KOPT-K1 (cell line): ENCODE measurements around the gene MRPL3.

ENCODE experiments used
- H3K27ac ChIP-seq: fragments of 200-600 bp; sonication (generic); 2 replicates; pipeline ENCODE4 v1.5.1; 2016; ENCODE audit warnings: antibody characterized with exemption, mild to moderate bottlenecking, low read depth, low read length; ENCODE audit not compliant: poor library complexity, severe bottlenecking
- H3K36me3 ChIP-seq: fragments of 200-600 bp; sonication (generic); 2 replicates; pipeline ENCODE4 v1.5.1; 2017; ENCODE audit warnings: antibody characterized with exemption, mild to moderate bottlenecking, low read length, moderate library complexity; ENCODE audit not compliant: insufficient read depth
- H3K9me3 ChIP-seq: fragments of 200-600 bp; sonication (generic); 2 replicates; pipeline ENCODE4 v1.5.1; 2017; ENCODE audit warnings: antibody characterized with exemption, low read length, mild to moderate bottlenecking; ENCODE audit not compliant: insufficient read depth, poor library complexity, severe bottlenecking

The MRPL3 gene

DNA sequence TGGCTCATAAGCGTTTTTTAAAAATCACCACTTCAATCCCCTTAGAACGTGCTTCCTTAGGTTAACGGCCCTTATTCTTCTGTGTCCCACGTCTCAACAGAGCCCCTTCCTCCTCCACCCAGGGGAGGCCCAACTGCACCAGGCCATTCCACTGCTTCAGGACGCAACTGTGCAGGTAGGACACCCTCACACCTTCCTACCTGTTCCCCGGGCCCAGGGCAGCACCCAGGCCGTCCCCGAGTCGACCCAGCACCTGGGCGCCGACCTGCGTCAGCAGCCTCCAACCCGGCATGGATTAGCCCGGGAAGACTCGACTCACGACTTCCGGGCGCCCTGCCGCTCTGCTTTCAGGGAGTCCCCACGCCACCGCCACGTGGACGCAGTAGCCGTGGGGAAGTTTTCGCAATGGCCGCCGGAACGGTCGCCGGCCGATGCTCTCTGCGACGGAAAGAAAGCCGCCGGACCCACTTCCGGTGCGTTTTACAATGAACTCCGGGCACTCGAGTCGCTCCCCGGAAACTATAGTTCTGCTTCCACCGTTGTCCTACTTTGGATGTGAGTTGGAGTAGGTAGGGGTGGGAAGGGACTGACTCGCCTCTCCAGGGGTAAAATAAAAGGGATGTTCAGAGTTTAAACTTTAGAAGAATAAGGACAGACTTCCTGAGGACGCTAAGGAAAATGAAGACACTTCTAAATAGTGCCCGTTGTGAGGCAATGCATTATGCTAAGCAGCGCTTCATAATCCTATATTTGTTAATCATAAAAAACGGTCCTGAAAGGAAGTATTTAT is at the start of gene MRPL3:
TSS of gene MRPL3 (minus strand) at position 442 of the 790 bp plus-strand sequence. CDS start at position 292, 150 bp downstream.
- H3K27ac ChIP-seq: peak within 1 kb of the TSS; percentile 88
- H3K36me3 ChIP-seq: peaks cover 34% of the 10 kb centered on the region
- H3K9me3 ChIP-seq: no peaks in the 10 kb centered on the region

DNA sequence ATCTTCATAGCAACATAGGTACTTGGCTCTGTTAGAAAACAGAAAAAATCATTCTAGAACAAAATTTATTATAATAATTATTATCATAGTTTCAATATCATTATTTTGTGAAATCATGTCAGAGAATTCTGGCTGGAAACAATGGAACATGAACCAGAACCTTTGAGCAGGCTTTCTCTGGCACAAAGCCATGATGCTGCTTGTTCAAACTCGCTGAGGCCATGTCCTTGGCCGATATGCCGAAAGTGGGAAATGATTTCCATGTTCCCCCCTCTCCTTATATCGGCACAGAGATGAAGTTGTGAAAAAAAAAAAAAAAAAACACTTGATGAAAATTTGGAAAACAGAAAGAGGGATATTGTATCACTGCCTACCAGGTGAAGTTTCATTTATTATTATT is 49.0 kb upstream of the MRPL3 start:
- no peaks in the 10 kb centered on the region for H3K36me3 ChIP-seq
- H3K9me3 ChIP-seq: no peaks in the 10 kb centered on the region
- H3K27ac ChIP-seq: no peak overlapping the region

DNA sequence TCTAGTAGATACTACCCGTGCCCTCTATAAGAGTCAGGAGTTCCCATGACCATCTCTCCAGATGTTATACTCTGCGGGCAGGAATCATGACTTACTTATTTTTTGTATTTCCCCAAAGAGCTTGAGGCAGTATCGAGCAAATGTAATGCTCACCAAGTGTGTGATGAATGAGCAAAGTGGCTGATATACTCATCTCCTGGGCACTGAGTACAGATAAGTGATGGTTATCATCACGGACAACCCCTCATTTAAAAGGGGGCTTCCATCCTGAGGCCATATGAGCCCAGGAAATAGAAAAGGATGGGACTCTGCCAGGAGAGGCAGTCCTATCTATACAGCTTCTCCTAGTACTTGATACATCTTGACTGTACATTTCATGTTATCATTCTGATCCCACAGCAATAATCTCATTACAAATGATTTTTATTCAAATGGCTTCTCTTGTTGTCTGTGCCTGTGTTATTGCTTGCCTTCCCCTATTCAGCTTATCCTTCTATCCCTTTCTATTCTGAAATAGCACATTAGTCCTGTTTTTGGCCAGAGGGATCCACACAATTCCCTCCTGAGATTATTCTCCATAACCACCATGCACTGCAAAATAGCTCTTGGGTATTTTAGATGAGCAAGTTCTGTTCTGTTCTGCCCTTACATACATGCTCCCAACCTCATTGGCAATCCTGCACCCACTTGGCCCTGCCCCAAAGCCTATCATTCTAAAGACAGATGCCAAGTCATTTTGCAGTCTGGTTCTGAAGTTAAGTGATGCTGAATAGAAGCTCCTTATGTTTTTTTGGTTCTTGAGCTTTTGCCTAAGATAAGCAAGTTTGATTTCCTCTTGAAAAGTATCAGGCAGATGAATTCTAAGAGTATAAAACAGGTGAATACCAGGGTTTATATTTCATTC is 48.0 kb upstream of the MRPL3 start:
- no peak overlapping the region for H3K27ac ChIP-seq
- no peaks in the 10 kb centered on the region for H3K9me3 ChIP-seq

DNA sequence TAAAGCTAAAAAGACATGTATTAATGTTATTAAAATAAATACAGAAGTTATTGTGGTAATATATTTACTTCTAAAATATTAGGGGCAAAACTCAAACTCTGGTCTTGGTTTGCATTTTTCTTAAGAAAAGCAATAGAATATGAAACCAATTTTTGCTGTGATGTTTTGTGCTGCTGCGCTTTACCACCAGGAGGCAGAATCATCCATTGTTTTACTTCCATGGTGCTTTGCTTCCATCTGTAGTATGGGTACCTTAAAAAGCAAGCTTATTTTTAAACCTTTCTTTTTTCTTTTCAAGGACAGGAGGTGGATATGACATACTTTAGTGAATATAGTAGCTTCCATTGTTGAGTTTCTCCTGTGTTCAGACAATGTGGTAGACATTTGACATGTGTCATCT is 46.6 kb upstream of the MRPL3 start:
- Histone ChIP-seq H3K36me3 (no peaks in the 10 kb centered on the region), H3K9me3 (no peaks in the 10 kb centered on the region), H3K27ac (no peak overlapping the region)

More for the DNA sequence above, 48.0 kb upstream of the MRPL3 start:
- H3K36me3 ChIP-seq: no peaks in the 10 kb centered on the region

DNA sequence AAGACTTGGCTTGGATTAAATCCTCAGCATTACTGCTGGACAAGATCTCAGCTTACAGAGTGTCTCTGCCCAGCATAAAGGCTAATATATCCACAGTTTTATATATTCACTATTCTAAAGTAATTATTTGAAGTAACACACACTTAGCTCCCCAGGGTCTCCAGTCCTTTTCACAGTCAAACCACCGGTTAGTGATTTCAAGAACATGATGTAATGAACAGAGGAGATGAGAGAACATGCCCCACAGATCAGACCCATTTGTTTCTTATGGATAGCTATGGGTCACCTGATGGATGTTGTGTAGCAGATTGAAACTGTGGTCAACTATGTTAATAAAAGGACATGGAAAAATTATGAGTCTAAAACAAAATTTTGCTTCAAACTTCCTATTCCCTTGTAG is 44.8 kb upstream of the MRPL3 start:
- no peaks in the 10 kb centered on the region for H3K9me3 ChIP-seq
- H3K27ac ChIP-seq: no peak overlapping the region
- no peaks in the 10 kb centered on the region for H3K36me3 ChIP-seq

DNA sequence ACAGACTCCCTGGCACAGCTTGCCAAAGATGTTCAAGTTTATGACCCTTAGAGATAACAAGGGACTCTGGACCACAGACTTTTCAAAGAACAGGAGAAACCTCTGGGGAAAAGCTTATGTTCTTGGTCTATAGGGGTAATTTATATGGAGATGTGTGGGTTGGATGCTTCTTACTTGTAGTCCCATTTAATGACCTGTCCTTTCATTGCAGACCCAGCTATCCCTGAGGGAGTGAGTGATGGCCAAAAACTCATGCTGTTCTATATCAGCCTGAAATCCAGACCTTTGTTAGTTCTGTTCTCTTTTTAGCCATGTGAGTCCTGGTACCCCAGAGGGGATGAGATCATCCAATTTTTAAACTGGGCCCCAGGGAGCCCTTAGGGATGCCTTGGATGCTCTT is 43.7 kb upstream of the MRPL3 start:
- H3K36me3 ChIP-seq: no peaks in the 10 kb centered on the region
- H3K9me3 ChIP-seq: no peaks in the 10 kb centered on the region
- no peak overlapping the region for H3K27ac ChIP-seq

DNA sequence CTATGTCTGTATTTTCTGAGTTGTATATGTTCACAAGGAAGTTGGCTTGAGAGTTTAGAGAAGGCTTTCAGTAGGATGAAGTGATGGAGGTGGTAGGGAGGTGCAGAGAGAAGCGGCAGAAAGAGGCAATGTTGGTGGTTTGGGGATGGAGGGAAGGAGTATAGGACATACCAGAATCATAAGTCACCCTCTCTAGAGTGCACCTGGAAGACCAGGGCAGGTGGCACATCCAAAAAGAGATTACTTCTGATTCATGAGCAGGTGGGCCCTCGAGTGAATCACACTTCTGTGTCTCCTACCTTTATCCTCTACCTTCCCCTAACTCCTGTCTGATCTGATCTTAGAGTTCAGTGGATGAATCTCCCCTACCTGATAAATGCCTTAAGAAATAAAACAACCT is 41.8 kb upstream of the MRPL3 start:
- no peaks in the 10 kb centered on the region for H3K9me3 ChIP-seq
- no peak overlapping the region for H3K27ac ChIP-seq
- no peaks in the 10 kb centered on the region for H3K36me3 ChIP-seq

DNA sequence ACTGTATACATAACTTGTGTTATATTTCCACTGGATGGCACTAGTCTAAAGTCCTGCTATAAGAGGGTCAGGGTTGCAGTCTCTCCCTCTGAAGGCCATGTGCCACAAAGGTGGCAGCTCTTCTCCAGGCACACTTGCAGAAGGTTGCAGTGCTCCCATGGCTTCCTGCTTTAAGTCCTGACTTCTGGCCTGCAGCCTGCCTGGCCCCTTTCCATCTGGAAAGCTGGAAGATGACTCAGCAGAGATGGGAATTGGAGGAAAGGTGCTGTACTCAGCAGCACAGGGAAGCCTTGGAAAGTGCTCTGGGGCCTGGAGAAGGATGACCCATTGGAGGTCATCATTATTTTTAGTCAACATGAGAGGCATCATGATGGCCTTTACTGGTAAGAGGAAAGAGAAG is 40.9 kb upstream of the MRPL3 start:
- Histone ChIP-seq H3K36me3 (no peaks in the 10 kb centered on the region), H3K27ac (no peak overlapping the region), H3K9me3 (no peaks in the 10 kb centered on the region)

DNA sequence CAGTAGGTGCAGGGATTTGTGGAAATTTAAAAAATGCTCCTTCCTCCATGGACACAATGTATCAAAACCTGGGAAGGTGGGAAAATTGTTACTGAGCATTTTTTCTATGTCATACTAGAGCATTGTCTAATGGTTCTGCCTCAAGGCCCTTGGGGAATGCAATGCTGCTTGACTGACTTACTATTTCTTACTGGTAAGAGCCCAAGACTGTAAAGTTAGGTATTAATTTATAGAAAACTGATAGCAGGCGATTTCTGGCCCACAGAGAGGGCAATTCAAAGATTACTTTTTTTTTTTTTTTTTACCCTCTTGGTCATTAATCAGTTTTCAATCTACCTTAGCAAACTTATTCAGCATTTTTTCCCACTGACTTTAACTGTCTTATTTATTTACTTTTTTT is 38.5 kb upstream of the MRPL3 start:
- H3K9me3 ChIP-seq: no peaks in the 10 kb centered on the region
- no peak overlapping the region for H3K27ac ChIP-seq
- no peaks in the 10 kb centered on the region for H3K36me3 ChIP-seq

DNA sequence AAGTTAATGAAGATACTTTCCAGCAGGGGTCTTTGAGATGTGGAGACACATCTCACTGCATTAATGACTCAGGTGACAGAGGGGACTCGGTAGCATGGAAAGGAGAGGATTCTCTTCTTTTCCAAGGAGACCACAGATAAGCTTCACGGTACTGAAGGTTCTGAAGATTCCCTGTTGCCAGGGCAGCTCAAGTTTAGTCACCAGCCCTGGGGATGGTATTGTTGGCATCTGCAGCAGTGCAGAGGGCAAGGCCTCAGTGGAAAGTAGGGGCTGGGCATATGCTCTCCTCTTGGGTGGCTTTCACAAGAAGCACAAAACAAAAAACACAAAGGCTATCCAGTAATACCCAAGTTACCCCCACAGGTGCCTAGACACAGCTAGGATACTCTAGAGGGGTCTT is 38.0 kb upstream of the MRPL3 start:
- Histone ChIP-seq H3K36me3 (no peaks in the 10 kb centered on the region), H3K27ac (no peak overlapping the region), H3K9me3 (no peaks in the 10 kb centered on the region)

DNA sequence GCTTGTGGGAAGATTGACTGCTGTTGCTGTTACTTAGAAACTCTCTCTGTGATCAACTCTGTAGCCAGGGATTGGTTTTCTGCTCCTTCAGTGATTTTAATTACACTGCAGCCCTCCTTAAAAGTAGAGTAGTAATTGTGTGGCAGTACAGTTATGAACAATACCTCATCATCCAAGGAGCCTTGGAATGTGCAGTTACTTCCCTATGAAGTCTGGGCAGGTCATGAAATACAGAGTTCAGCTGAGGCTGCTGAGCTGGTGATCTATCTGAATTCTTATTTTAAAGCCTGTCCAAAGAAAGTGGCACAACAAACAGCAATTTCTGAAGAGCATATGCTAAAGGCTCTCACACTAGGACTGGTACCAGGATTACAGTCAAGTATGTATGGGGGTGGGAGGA is 37.4 kb upstream of the MRPL3 start:
- no peaks in the 10 kb centered on the region for H3K36me3 ChIP-seq
- H3K27ac ChIP-seq: no peak overlapping the region
- H3K9me3 ChIP-seq: no peaks in the 10 kb centered on the region

DNA sequence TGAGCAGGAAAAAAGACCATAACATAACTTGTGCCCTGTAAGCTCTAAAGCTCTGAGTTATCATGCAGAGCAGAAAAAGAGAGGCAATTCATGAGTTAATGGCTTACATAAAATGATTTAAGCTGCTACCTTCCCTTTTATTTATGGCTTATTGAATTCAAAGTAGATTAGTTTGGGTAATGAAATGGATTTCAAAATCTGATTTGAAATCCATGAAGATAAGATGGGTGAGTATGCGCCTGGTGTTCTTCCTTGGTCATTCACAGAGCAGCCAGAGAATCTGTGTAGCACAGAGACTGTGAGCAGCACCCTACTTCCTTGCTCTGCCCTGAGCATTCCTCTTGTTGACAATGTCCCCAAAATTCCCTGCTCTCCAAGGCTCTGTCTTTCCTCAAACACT is 36.2 kb upstream of the MRPL3 start:
- Histone ChIP-seq H3K27ac (no peak overlapping the region), H3K9me3 (no peaks in the 10 kb centered on the region), H3K36me3 (no peaks in the 10 kb centered on the region)

DNA sequence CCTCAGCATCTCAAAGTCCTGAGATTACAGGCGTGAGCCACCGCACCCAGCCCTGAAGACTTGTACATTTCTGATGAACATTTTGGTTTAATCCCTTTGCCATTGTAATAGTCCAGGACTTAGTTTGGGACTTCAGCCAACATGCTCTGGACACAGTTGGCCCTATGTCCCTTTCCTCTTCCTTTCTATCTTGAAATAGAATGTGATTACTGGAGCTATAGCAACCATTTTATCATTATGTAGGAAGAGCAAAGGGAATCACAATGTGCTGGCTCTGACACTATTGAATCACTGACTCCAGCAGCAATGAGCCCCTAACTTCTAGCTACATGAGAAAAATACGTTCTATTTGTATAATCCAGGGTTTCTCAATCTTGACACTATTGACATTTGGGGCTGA is 34.8 kb upstream of the MRPL3 start:
- H3K9me3 ChIP-seq: no peaks in the 10 kb centered on the region
- H3K27ac ChIP-seq: no peak overlapping the region
- no peaks in the 10 kb centered on the region for H3K36me3 ChIP-seq

DNA sequence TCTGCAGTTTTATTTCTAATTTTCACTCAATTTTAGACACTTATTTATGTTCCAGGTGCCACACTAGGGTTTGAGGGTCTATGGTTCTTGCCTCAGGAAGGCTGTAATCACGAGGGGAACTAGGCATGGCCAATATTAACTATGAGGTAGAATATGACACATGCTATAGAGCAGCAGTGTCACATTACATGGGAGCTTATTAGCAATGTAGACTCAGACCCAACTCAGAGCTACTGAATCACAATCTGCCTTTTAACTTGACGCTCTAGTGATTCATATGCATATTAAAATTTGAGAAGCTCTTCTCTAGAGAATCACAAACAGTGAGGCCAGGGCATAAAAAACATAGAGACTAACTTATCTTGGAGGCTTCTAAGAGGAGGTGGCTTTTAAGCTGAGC is 32.8 kb upstream of the MRPL3 start:
- no peaks in the 10 kb centered on the region for H3K9me3 ChIP-seq
- no peak overlapping the region for H3K27ac ChIP-seq

DNA sequence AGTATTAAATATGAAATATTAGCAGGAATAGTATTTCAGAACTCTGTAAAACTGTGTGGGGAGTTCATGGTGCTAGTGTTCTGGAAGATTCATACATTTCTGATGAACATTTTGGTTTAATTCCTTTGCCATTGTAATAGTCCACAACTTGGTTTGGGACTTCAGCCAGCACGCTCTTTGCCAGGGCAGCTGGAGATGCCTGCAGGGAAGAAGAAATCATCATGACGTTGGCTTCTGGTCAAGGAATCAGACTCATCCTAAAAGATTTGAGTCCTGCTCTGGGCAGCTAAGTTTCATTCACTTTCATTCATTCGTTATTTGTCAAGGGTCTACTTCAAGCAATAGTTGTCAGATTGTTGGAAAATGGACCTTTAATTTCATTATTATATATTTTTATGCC is 32.4 kb upstream of the MRPL3 start:
- H3K9me3 ChIP-seq: no peaks in the 10 kb centered on the region
- no peak overlapping the region for H3K27ac ChIP-seq
- no peaks in the 10 kb centered on the region for H3K36me3 ChIP-seq

More for the DNA sequence above, 32.8 kb upstream of the MRPL3 start:
- H3K36me3 ChIP-seq: no peaks in the 10 kb centered on the region
